Vagina (tissue), 2 donors: ENCODE data around the gene CEACAM1. TPM values are rescaled to one million over a fixed set of nuclear protein-coding genes. Genes with fewer than 3 reads are reported as not detected.

ENCODE experiments used
- DNase-seq, 2 donors: peaks; one replicate each; pipeline ENCODE4 v3.0.0-alpha.2; 2017; ENCODE audit errors: extremely low spot score in 2 of 2
- H3K27ac ChIP-seq: fragments of 200-600 bp; sonication (generic); one replicate; pipeline ENCODE4 v1.5.1; 2019
- H3K27me3 ChIP-seq: fragments of 200-600 bp; sonication (generic); one replicate; pipeline ENCODE4 v1.5.1; 2019
- H3K36me3 ChIP-seq, 2 donors: fragments of 200-600 bp; sonication (generic); one replicate each; pipeline ENCODE4 v1.5.1; 2017 to 2019
- H3K4me1 ChIP-seq: fragments of 200-600 bp; sonication (generic); one replicate; pipeline ENCODE4 v1.5.1; 2019
- H3K4me3 ChIP-seq, 2 donors: fragments of 200-600 bp; sonication (generic); 1 replicate in 1 of 2; 2 replicates in 1 of 2; pipeline ENCODE4 v1.5.1; 2016 to 2019
- H3K9me3 ChIP-seq: fragments of 200-600 bp; sonication (generic); one replicate; pipeline ENCODE4 v1.5.1; 2019
- CTCF ChIP-seq, 3 experiments: fragments of 450-650 bp in 2 of 3; fragments of 200-600 bp in 1 of 3; sonication (generic) in 1 of 3; IDR thresholded peaks; one replicate each; pipeline ENCODE4 v1.5.1; 2017 to 2019; ENCODE audit warnings: antibody characterized with exemption in 3 of 3, mild to moderate bottlenecking in 2 of 3, moderate library complexity in 2 of 3
- POLR2A ChIP-seq, 2 donors: fragments of 450-650 bp; IDR thresholded peaks; one replicate each; pipeline ENCODE4 v1.6.1; 2017; ENCODE audit warnings: antibody characterized with exemption in 2 of 2, mild to moderate bottlenecking in 2 of 2, moderate library complexity in 2 of 2
- POLR2AphosphoS5 ChIP-seq, 2 donors: sonication (generic); formaldehyde crosslinking; IDR thresholded peaks; one replicate each; pipeline ENCODE4 v1.9.0; 2017; ENCODE audit warnings: antibody characterized with exemption in 2 of 2, mild to moderate bottlenecking in 2 of 2, low read depth in 1 of 2; ENCODE audit not compliant: insufficient read depth in 1 of 2
- intact Hi-C: fragments of 100-400 bp; cut with DNase I; formaldehyde crosslinking; loops from one replicate; pipeline ENCODE4 v1.15.1; 2023
- total RNA-seq: library from RNA; depleted of rRNA; stranded (reverse); fragments of >200 nt; gene quantifications from one replicate; pipeline ENCODE4 v1.2.3, GENCODE V29; 2016

Gene CEACAM1
- total RNA-seq, 1 donor from 2014 or later: 24.3 TPM

- Histone ChIP-seq H3K27ac (no peak overlapping the region), H3K9me3 (no peaks in the 10 kb centered on the region), H3K4me3 (no peak overlapping the region), H3K4me1 (peaks cover 12% of the 10 kb centered on the region), H3K27me3 (no peaks in the 10 kb centered on the region), H3K36me3 (no peaks in the 10 kb centered on the region)
- DNase-seq: no peak
- intact Hi-C loops: loop anchor here (10.0 kb wide), 1 partner anchor 55 kb away; the partner anchor contains the start of gene CEACAM1
- TF ChIP-seq POLR2AphosphoS5 (IDR thresholded peaks at IDR 0.05; ENCODE audit: insufficient read depth in 1 of 2, low read depth in 1 of 2) (no peak), CTCF (IDR thresholded peaks at IDR 0.05) (no peak), POLR2A (IDR thresholded peaks at IDR 0.05) (no peak)
Measured at GRCh38 chr19:42469311-42470235, 58.7 kb downstream of the CEACAM1 start.

- intact Hi-C loops: loop anchor here (10.0 kb wide), 1 partner anchor 56 kb away; the partner anchor contains the start of gene CEACAM1
- TF ChIP-seq CTCF (IDR thresholded peaks at IDR 0.05): no peak
- no peak for TF ChIP-seq POLR2A (IDR thresholded peaks at IDR 0.05)
- no peak for TF ChIP-seq POLR2AphosphoS5 (IDR thresholded peaks at IDR 0.05; ENCODE audit: insufficient read depth in 1 of 2, low read depth in 1 of 2)
- Histone ChIP-seq H3K27me3 (no peaks in the 10 kb centered on the region), H3K9me3 (no peaks in the 10 kb centered on the region), H3K36me3 (no peaks in the 10 kb centered on the region), H3K4me1 (peaks cover 12% of the 10 kb centered on the region), H3K27ac (no peak overlapping the region), H3K4me3 (no peak overlapping the region)
- no peak for DNase-seq
Measured at GRCh38 chr19:42468273-42468796, 59.9 kb downstream of the CEACAM1 start.

- intact Hi-C loops: loop anchor here (10.0 kb wide), 1 partner anchor 58 kb away; the partner anchor contains the start of gene CEACAM1
- no peak for DNase-seq
- Histone ChIP-seq H3K27ac (no peak overlapping the region), H3K4me1 (peaks cover 12% of the 10 kb centered on the region), H3K4me3 (no peak overlapping the region), H3K36me3 (no peaks in the 10 kb centered on the region), H3K9me3 (no peaks in the 10 kb centered on the region), H3K27me3 (no peaks in the 10 kb centered on the region)
- TF ChIP-seq POLR2A (IDR thresholded peaks at IDR 0.05) (no peak), POLR2AphosphoS5 (IDR thresholded peaks at IDR 0.05; ENCODE audit: insufficient read depth in 1 of 2, low read depth in 1 of 2) (no peak), CTCF (IDR thresholded peaks at IDR 0.05) (no peak)
Measured at GRCh38 chr19:42467183-42467760, 61.0 kb downstream of the CEACAM1 start.

GRCh38 chr19:42466521-42467182 lies 61.6 kb downstream of the CEACAM1 start:
- Histone ChIP-seq H3K27ac (no peak overlapping the region), H3K4me3 (no peak overlapping the region), H3K36me3 (no peaks in the 10 kb centered on the region), H3K4me1 (peaks cover 6% of the 10 kb centered on the region), H3K9me3 (no peaks in the 10 kb centered on the region), H3K27me3 (no peaks in the 10 kb centered on the region)
- intact Hi-C loops: loop anchor here (10.0 kb wide), 1 partner anchor 58 kb away; the partner anchor contains the start of gene CEACAM1
- TF ChIP-seq CTCF (IDR thresholded peaks at IDR 0.05): no peak
- TF ChIP-seq POLR2AphosphoS5 (IDR thresholded peaks at IDR 0.05; ENCODE audit: insufficient read depth in 1 of 2, low read depth in 1 of 2): no peak
- TF ChIP-seq POLR2A (IDR thresholded peaks at IDR 0.05): no peak
- DNase-seq: no peak
